Measurements from ENCODE around the gene GLIPR1L2.

GLIPR1L2 gene

GRCh38 chr12:75390899-75391538, at the start of gene GLIPR1L2:
TSS of gene GLIPR1L2 (plus strand) at chr12:75391089. CDS start at chr12:75391117, 28 bp downstream.
- in situ Hi-C loops (cut with MboI; ENCODE audit: low sequenced_read_pairs): no loop called here

DNA sequence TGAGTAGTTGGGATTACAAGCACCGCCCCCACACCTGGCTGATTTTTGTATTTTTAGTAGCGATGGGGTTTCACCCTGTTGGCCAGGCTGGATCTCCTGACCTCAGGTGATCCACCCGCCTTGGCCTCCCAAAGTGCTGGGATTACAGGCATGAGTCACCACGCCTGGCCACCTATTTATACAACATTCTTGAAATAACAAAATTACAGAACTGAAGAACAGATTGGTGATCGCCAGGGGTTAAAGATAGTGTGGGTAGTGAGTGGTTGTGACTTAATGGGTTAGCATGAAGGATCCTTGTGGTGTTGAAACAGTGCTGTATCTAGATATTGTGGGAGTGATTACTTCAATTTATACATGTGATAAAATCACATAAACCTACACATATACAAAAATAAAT, 49.0 kb upstream of the GLIPR1L2 start:
- in situ Hi-C loops (cut with MboI; ENCODE audit: low sequenced_read_pairs): loop anchor here (25.0 kb wide), 1 partner anchor 695 kb away; the partner anchor contains the start of gene PHLDA1

- in situ Hi-C loops (cut with MboI; ENCODE audit: low sequenced_read_pairs): loop anchor here (25.0 kb wide), 1 partner anchor 692 kb away; the partner anchor contains the start of gene PHLDA1
Observed at GRCh38 chr12:75345531-75345930, 45.4 kb upstream of the GLIPR1L2 start.

DNA sequence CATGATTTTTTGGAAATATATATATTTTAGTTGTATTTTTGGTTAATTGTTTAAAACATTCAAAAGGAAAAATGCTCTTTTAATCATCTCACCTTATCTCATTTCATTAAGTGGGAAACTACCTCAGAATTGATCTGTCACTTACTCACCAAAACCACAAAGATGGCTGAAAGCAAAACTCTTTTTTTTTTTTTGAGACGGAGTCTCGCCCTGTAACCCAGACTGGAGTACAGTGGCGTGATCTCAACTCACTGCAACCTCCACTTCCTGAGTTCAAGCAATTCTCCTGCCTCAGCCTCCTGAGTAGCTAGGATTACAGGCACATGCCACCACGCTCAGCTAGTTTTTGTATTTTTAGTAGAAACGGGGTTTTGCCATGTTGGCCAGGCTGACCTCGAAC, 44.7 kb upstream of the GLIPR1L2 start:
- in situ Hi-C loops (cut with MboI; ENCODE audit: low sequenced_read_pairs): loop anchor here (25.0 kb wide), 1 partner anchor 691 kb away; the partner anchor contains the start of gene PHLDA1

- in situ Hi-C loops (cut with MboI; ENCODE audit: low sequenced_read_pairs): loop anchor here (25.0 kb wide), 1 partner anchor 687 kb away; the partner anchor contains the start of gene PHLDA1
Observed at GRCh38 chr12:75349946-75350345, 40.9 kb upstream of the GLIPR1L2 start.

DNA sequence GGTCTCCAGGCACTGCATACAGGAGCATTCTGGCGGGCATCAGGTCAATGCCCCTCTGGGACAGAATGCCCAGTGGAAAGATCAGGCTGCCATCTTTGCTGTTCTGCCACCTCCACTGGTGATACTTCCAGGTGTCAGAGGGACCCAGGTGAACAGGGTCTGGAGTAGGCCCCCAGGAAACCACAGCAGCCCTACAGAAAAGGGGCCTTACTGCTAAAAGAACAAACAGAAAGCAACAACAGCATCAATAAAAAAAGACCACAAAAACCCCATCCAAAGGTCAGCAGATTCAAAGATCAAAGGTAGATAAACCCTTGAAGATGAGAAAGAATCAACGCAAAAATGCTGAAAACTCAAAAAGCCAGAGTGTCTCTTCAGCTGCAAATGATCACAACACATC, 40.5 kb upstream of the GLIPR1L2 start:
- in situ Hi-C loops (cut with MboI; ENCODE audit: low sequenced_read_pairs): no loop called here

DNA sequence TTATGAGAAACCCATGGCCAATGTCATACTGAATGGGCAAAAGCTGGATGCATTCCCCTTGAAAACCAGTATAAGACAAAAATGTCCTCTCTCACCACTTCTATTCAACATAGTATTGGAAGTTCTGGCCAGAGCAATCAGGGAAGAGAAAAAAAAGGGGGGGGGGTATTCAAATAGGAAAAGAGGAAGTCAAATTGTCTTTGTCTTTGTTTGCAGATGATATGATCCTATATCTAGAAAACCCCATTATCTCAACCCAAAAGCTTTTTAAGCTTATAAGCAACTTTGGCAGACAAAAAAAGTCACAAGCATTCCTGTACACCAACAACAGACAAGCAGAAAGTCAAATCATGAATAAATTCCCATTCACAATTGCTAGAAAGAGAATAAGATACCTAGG, 36.9 kb upstream of the GLIPR1L2 start:
- in situ Hi-C loops (cut with MboI; ENCODE audit: low sequenced_read_pairs): no loop called here

- in situ Hi-C loops (cut with MboI; ENCODE audit: low sequenced_read_pairs): no loop called here
Observed at GRCh38 chr12:75360920-75361319, 30.0 kb upstream of the GLIPR1L2 start.

GRCh38 chr12:75361408-75361807, 29.5 kb upstream of the GLIPR1L2 start:
- in situ Hi-C loops (cut with MboI; ENCODE audit: low sequenced_read_pairs): no loop called here

DNA sequence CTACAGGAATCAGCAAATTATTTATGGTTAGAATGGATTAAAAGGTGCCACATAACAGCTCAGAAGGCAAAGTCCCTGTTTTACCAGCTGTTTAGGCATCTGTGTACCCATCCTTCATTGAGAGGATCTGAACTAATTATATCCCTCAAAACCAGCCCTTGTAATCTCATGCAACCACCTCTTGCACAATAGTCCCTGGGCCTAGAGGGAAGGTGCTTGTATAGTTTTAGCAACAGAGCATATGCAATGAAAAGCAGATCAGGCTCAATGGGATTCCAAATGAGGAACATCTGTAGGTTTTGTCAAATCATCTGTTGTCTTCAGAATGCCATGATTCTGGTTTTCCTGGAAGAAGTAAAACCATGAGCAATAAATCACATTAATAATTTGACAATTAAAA, 26.0 kb upstream of the GLIPR1L2 start:
- in situ Hi-C loops (cut with MboI; ENCODE audit: low sequenced_read_pairs): no loop called here

GRCh38 chr12:75366629-75367028, 24.3 kb upstream of the GLIPR1L2 start:
- in situ Hi-C loops (cut with MboI; ENCODE audit: low sequenced_read_pairs): no loop called here

- in situ Hi-C loops (cut with MboI; ENCODE audit: low sequenced_read_pairs): no loop called here
Observed at GRCh38 chr12:75374971-75375370, 15.9 kb upstream of the GLIPR1L2 start.

GRCh38 chr12:75378354-75378753, 12.5 kb upstream of the GLIPR1L2 start:
- in situ Hi-C loops (cut with MboI; ENCODE audit: low sequenced_read_pairs): no loop called here

GRCh38 chr12:75389061-75389460, 1.8 kb upstream of the GLIPR1L2 start:
- in situ Hi-C loops (cut with MboI; ENCODE audit: low sequenced_read_pairs): no loop called here

GRCh38 chr12:75389706-75390105, 1.2 kb upstream of the GLIPR1L2 start:
- in situ Hi-C loops (cut with MboI; ENCODE audit: low sequenced_read_pairs): no loop called here

DNA sequence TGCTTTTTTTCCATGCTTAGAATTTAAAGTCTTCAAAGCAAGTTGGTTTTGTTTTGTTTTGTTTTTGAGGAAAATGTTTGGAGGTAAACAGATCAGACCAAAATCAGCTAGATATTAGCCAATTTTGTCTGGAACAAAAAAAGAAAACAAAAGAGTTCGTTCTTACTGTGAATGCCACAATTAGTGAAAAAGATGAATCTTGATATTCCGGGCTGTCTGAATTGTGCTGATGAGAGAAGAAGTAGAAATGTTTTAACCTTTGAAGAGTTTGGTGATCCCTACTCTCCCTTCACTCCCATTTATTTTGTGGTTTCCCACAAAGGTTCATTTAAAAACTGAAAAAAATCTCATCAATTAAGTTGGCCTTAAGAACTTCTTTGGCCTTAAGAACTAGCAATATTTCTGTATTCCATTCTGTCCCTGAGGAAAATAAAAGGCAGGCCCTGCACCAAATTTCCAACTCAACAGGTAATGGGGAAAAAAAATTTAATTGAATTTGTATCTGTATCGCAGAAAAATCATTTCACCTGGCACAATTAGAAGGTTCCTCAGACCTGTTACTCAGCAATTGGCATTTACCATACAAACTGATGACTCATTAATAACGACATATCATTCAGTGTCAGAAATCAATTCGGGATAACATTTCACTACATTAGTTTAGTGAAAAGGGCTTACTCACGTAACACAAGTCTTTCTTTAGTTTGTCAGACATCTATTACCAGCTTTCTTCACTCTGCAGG, 562 bp upstream of the GLIPR1L2 start:
- in situ Hi-C loops (cut with MboI; ENCODE audit: low sequenced_read_pairs): no loop called here

DNA sequence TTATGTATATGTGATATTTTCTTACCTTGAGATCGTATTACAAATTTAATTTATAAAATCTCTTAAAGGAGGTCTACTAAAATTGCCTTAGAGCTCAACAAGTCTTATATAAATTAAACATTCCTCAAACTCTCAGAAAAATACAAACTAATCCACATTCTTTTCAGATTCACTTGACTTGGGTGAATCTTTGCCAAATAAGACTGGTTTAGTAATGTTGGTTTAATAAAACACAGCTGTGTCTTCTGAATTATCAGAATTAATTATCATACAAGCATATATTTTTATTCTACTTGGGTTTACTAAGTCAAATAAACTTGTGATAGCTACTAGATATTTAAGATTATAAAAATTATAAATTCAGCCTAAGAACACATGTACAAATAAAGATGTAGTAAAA, 13.3 kb downstream of the GLIPR1L2 start:
- in situ Hi-C loops (cut with MboI; ENCODE audit: low sequenced_read_pairs): no loop called here

- in situ Hi-C loops (cut with MboI; ENCODE audit: low sequenced_read_pairs): no loop called here
Observed at GRCh38 chr12:75407683-75408082, 16.8 kb downstream of the GLIPR1L2 start.

DNA sequence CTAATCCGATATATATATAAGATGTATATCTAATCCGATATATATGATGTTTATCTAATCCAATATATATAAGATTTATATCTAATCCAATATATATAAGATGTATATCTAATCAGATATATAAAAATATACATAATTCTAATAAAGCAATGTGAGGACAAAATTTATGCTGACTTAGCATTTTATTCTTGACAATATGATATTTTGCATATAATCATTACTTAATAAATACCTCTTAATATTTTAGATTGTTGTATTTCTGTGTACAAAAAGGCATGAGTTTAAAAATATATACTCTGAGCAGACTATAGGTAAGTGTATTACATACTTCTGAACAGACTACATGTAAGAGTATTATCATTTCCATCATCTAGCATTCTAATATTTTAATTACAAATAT, 18.9 kb downstream of the GLIPR1L2 start:
- in situ Hi-C loops (cut with MboI; ENCODE audit: low sequenced_read_pairs): no loop called here

GRCh38 chr12:75414671-75415070, 23.8 kb downstream of the GLIPR1L2 start:
- in situ Hi-C loops (cut with MboI; ENCODE audit: low sequenced_read_pairs): no loop called here

DNA sequence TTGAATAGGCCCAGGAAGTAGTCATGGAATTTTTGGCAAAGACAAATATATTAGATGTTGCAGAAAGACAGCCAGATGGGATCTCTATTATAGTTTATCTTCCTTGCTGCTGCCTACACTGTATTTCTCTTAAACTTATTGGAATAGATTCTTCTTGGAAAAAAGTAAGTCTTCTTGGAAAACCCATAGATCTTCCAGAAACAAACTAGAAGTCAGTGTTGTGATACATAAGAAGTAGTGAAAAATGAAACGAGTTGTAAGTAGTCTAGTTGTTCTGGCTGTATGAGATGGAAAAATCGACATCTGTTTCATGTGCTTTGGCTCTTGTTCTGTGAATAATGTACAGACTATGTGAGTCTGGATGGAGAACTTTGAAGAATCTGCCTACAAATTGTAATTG, 29.0 kb downstream of the GLIPR1L2 start:
- in situ Hi-C loops (cut with MboI; ENCODE audit: low sequenced_read_pairs): no loop called here

GRCh38 chr12:75427491-75427890, 36.6 kb downstream of the GLIPR1L2 start:
- in situ Hi-C loops (cut with MboI; ENCODE audit: low sequenced_read_pairs): no loop called here

Data from HL-60/S4 treated with retinoic acid at 250 ng/mL for 4 days and 3 days (cell line).